GM12891 (cell line): ENCODE results near the gene BLM.

Experiments used
- PAX5 ChIP-seq: IDR thresholded peaks from 2 replicates; pipeline ENCODE4 v1.6.1; 2011; ENCODE audit warnings: low read length, moderate library complexity, mild to moderate bottlenecking; ENCODE audit not compliant: insufficient read depth, severe bottlenecking
- POLR2A ChIP-seq: IDR thresholded peaks from 2 replicates; pipeline ENCODE4 v1.6.1; 2011; ENCODE audit warnings: low read depth, low read length, control low read depth
- POLR2AphosphoS5 ChIP-seq: IDR thresholded peaks from 2 replicates; pipeline ENCODE4 v1.6.1; 2011; ENCODE audit warnings: low read depth, low read length, control low read depth
- POU2F2 ChIP-seq: IDR thresholded peaks from 2 replicates; pipeline ENCODE4 v1.6.1; 2011; ENCODE audit warnings: low read depth, mild to moderate bottlenecking, control low read depth, low read length, moderate library complexity
- SPI1 ChIP-seq: IDR thresholded peaks from 2 replicates; pipeline ENCODE4 v1.6.1; 2011; ENCODE audit warnings: low read depth, low read length, control low read depth
- TAF1 ChIP-seq: IDR thresholded peaks from 2 replicates; pipeline ENCODE4 v1.6.1; 2011; ENCODE audit warnings: low read depth, low read length, control low read depth

GRCh38 chr15:90799639-90800170, 82.6 kb downstream of the BLM start:
- TF ChIP-seq POLR2AphosphoS5 (no peak), POLR2A (no peak), POU2F2 (no peak), SPI1 (no peak), TAF1 (no peak), PAX5 (no peak)
